ENCODE measurements around the gene SLC1A3.
A peak's percentile ranks its signal among the peaks of the same experiment; 100 is the strongest.

SLC1A3 gene

GRCh38 chr5:36691226-36691625 lies 84.8 kb downstream of the SLC1A3 start:
- peaks cover 26% of the 10 kb centered on the region for H3K4me1 Mint-ChIP-seq
- H3K27me3 Mint-ChIP-seq (ENCODE audit: low read depth, poor library complexity): peaks cover 17% of the 10 kb centered on the region
- no peak for TF ChIP-seq CTCF (IDR thresholded peaks at IDR 0.05)
- H3K36me3 Mint-ChIP-seq (ENCODE audit: low read depth): no peaks in the 10 kb centered on the region
- no peak overlapping the region for H3K27ac Mint-ChIP-seq
- H3K9me3 Mint-ChIP-seq: no peaks in the 10 kb centered on the region
- peak overlapping the region; percentile 27 for H3K4me3 Mint-ChIP-seq
- DNase-seq: no peak

- Mint-ChIP-seq H3K27ac (no peak overlapping the region), H3K27me3 (ENCODE audit: low read depth, poor library complexity) (peaks cover 16% of the 10 kb centered on the region), H3K36me3 (ENCODE audit: low read depth) (no peaks in the 10 kb centered on the region), H3K4me3 (no peak overlapping the region), H3K4me1 (peaks cover 26% of the 10 kb centered on the region), H3K9me3 (no peaks in the 10 kb centered on the region)
- DNase-seq: no peak
- TF ChIP-seq CTCF (IDR thresholded peaks at IDR 0.05): no peak
These were observed 85.4 kb downstream of the SLC1A3 start for GRCh38 chr5:36691696-36692371.

DNA sequence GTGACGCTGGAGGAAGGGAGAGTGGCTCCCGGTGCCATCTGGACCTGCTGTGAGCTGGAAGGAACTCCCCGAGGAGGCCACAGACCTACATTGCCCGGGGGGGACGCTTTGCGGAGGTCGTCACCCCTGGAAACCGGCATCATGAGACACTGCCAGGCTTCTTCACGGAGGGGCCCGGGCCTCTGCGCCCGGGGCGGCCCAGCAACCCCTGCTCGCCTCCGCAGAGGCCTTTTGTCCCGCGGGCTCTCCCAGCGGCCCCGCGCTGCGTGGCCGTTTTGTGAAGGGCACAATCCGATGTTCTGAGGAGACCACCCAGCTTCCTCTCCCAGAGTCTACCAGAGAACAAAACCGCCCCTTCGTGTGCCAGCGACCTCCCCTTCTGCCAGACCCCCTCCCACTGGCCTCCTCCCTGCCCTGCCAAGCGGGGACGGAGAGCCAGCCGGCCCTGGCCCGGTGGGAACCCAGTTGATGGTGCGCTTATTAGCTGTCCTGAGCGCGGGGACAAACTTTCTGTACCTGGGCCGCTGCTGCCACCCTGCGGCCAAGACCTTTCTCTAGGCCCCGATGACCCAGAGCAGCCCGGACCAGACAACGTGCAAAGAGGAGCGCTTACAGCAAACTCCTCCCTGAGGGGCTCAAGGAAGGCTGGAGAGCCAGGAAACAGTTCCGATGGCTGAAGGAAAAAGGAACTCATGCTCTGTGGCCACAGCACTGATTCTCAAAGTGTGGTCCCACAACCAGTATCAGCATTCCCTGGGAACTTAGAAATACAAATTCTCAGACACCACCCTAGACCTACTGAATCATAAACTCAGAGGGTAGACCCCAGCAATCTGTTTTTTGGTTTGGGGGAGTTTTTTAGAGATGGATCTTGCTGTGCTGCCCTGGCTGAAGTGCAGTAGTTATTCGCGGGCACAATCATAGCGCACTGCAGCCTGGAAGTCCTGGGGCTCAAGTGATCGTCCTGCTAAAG lies 86.7 kb downstream of the SLC1A3 start:
- no peak overlapping the region for H3K27ac Mint-ChIP-seq
- peak; percentile 83 for DNase-seq
- peaks cover 26% of the 10 kb centered on the region for H3K4me1 Mint-ChIP-seq
- TF ChIP-seq CTCF (IDR thresholded peaks at IDR 0.05): peak; percentile 74
- peaks cover 16% of the 10 kb centered on the region for H3K27me3 Mint-ChIP-seq (ENCODE audit: low read depth, poor library complexity)
- no peaks in the 10 kb centered on the region for H3K36me3 Mint-ChIP-seq (ENCODE audit: low read depth)
- H3K9me3 Mint-ChIP-seq: no peaks in the 10 kb centered on the region
- H3K4me3 Mint-ChIP-seq: peak overlapping the region; percentile 71

- Mint-ChIP-seq H3K27me3 (ENCODE audit: low read depth, poor library complexity) (peaks cover 16% of the 10 kb centered on the region), H3K27ac (no peak overlapping the region), H3K4me3 (no peak overlapping the region), H3K4me1 (peaks cover 26% of the 10 kb centered on the region), H3K9me3 (no peaks in the 10 kb centered on the region), H3K36me3 (ENCODE audit: low read depth) (no peaks in the 10 kb centered on the region)
- TF ChIP-seq CTCF (IDR thresholded peaks at IDR 0.05): no peak
- DNase-seq: no peak
These were observed 87.9 kb downstream of the SLC1A3 start for GRCh38 chr5:36694351-36694750.

DNA sequence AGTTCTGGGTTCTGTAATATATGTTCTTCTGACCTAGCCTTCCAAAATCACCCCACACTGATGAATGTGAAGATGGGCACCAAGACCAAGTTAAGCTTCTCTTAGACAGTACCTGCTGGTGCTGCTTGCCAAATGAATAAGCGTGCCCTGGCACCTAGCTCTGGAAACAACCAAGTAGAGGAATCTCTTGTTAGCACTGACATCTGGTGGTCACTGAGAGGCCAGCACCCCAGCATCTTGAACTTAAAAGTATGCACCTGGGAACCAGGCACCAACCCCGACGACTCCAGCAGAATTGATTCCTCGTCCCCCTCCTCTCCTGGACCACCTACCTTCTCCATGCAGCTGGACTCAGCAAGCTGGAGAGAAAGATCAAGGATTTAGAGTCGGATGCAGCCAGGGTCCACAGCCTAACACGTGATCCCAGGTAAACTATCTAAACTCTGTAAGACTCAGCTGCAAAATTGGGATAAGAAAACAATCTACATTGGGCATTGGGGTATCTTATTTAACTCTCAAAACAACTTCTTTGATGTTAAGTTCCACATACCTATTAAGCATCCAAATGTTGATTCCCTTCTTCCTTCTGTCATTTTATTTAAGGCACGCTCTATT lies 89.8 kb downstream of the SLC1A3 start:
- Mint-ChIP-seq H3K36me3 (ENCODE audit: low read depth) (no peaks in the 10 kb centered on the region), H3K4me1 (peaks cover 13% of the 10 kb centered on the region), H3K27ac (no peak overlapping the region), H3K4me3 (no peak overlapping the region), H3K27me3 (ENCODE audit: low read depth, poor library complexity) (peaks cover 12% of the 10 kb centered on the region), H3K9me3 (no peaks in the 10 kb centered on the region)
- peak; percentile 68 for TF ChIP-seq CTCF (IDR thresholded peaks at IDR 0.05)
- peak; percentile 59 for DNase-seq

All from nephron progenitor cell (in vitro differentiated cells).